HepG2 (cell line): ENCODE results near the gene NAV3. TPM values are rescaled to one million over a fixed set of nuclear protein-coding genes. Genes with fewer than 3 reads are reported as not detected.

Experiments used
- ATAC-seq: fragments of 200-7000 bp; cut with Tn5 transposase; 3 replicates; pipeline ENCODE4 v1.9.1; 2020; ENCODE audit warnings: mild to moderate bottlenecking, moderate library complexity
- BruUV-seq: library from RNA; stranded (reverse); fragments of 400-500 nt; replicated peaks from 2 replicates; lab custom pipeline; 2021; lab: Mats Ljungman, UMichigan
- CTCF ChIA-PET: fragments of 300-600 bp; formaldehyde crosslinking; extraction: SDS; loops from one replicate; lab custom pipeline; 2021; ENCODE audit warnings: low total read pairs, inconsistent platforms, low intra/inter-chr PET ratio; lab: Yijun Ruan, JAX
- POLR2A ChIA-PET: fragments of 350-600 bp; sonication (Branson Sonifier 250); formaldehyde crosslinking; loops from one replicate; lab custom pipeline; 2020; ENCODE audit warnings: antibody characterized with exemption, inconsistent platforms; lab: Yijun Ruan, JAX
- DNase-seq: peaks from one replicate; pipeline ENCODE4 v3.0.0-alpha.2; 2015; ENCODE audit warnings: low spot score
- FAIRE-seq: peaks from 3 replicates; lab custom pipeline; 2011; peaks lifted over from hg19 to GRCh38; lab: Jason Lieb, UNC
- H2AFZ ChIP-seq: one replicate; pipeline ENCODE4 v1.6.1; 2011; ENCODE audit warnings: low read length, inconsistent platforms
- H3K27ac ChIP-seq: fragments of 300-600 bp; 3 replicates; pipeline ENCODE4 v1.8.0; 2011; ENCODE audit warnings: mixed run types, mild to moderate bottlenecking, mixed read lengths, low read length, inconsistent platforms; ENCODE audit not compliant: insufficient read depth; ENCODE audit errors: extremely low read length
- H3K27me3 ChIP-seq, 2 experiments: fragments of 200-600 bp in 1 of 2; 2 replicates in 1 of 2; 3 replicates in 1 of 2; pipeline versions ENCODE4 v1.6.0 to v1.8.0; 2011; ENCODE audit warnings: low read length in 2 of 2, mild to moderate bottlenecking in 2 of 2, moderate library complexity in 2 of 2, inconsistent platforms in 1 of 2; ENCODE audit not compliant: insufficient read depth in 2 of 2, control insufficient read depth in 1 of 2
- H3K36me3 ChIP-seq, 2 experiments: fragments of 200-600 bp in 1 of 2; replicated peaks in 1 of 2; 2 replicates in 1 of 2; 3 replicates in 1 of 2; pipeline versions ENCODE4 v1.5.1 to v1.8.0; 2011; ENCODE audit warnings: low read length in 2 of 2, inconsistent platforms in 1 of 2; ENCODE audit not compliant: insufficient read depth in 2 of 2, control insufficient read depth in 1 of 2
- H3K4me1 ChIP-seq: 2 replicates; pipeline ENCODE4 v1.5.1; 2012; ENCODE audit warnings: low read length, inconsistent platforms; ENCODE audit not compliant: insufficient read depth
- H3K4me2 ChIP-seq: 2 replicates; pipeline ENCODE4 v1.6.0; 2011; ENCODE audit warnings: low read depth, low read length, inconsistent platforms
- H3K4me3 ChIP-seq, 3 experiments: fragments of 200-600 bp in 1 of 3; sonication (generic), shearing (Covaris generic) in 1 of 3; replicated peaks in 1 of 3; 2 replicates each; pipeline ENCODE4 v1.5.1; 2011 to 2016; ENCODE audit warnings: low read length in 3 of 3, inconsistent platforms in 2 of 3, low read depth in 2 of 3, mild to moderate bottlenecking in 2 of 3, control low read depth in 1 of 3, mixed read lengths in 1 of 3; ENCODE audit not compliant: insufficient read depth in 1 of 3
- H3K79me2 ChIP-seq: one replicate; pipeline ENCODE4 v1.6.1; 2011; ENCODE audit warnings: low read length, inconsistent platforms; ENCODE audit not compliant: insufficient read depth
- H3K9ac ChIP-seq: 2 replicates; pipeline ENCODE4 v1.6.0; 2011; ENCODE audit warnings: mild to moderate bottlenecking, low read depth, low read length, inconsistent platforms; ENCODE audit not compliant: insufficient read depth
- H3K9me3 ChIP-seq: 2 replicates; pipeline ENCODE4 v1.5.1; 2012; ENCODE audit warnings: mild to moderate bottlenecking, low read length
- H4K20me1 ChIP-seq: 2 replicates; pipeline ENCODE4 v1.6.0; 2011; ENCODE audit warnings: inconsistent platforms, mild to moderate bottlenecking, low read length, moderate library complexity; ENCODE audit not compliant: insufficient read depth
- ATF1 ChIP-seq: IDR thresholded peaks from 2 replicates; pipeline ENCODE4 v1.6.1; 2016; ENCODE audit warnings: mild to moderate bottlenecking, control low read depth
- HMG20A ChIP-seq: IDR thresholded peaks from 2 replicates; pipeline ENCODE4 v1.6.1; 2016; ENCODE audit warnings: borderline replicate concordance
- HNF4A ChIP-seq: sonication (generic); formaldehyde crosslinking; IDR thresholded peaks from 2 replicates; pipeline ENCODE4 v1.4.0; 2020; ENCODE audit warnings: missing genetic modification reagents
- HNRNPK ChIP-seq: fragments of 200-400 bp; formaldehyde crosslinking; IDR thresholded peaks from 2 replicates; pipeline ENCODE4 v1.6.1; 2018; ENCODE audit warnings: low read length, low read depth, moderate library complexity, mild to moderate bottlenecking; ENCODE audit not compliant: poor library complexity, severe bottlenecking
- MTA3 ChIP-seq: sonication (generic); formaldehyde crosslinking; IDR thresholded peaks from 2 replicates; pipeline ENCODE4 v1.4.0; 2020; ENCODE audit warnings: missing genetic modification reagents
- NR2F6 ChIP-seq, 2 experiments: IDR thresholded peaks; 2 replicates each; pipeline ENCODE4 v1.6.1; 2016; ENCODE audit warnings: antibody characterized with exemption in 1 of 2, mild to moderate bottlenecking in 1 of 2
- PITX1 ChIP-seq: sonication (generic); formaldehyde crosslinking; IDR thresholded peaks from 2 replicates; pipeline ENCODE4 v1.5.1; 2020; ENCODE audit warnings: mild to moderate bottlenecking, missing genetic modification reagents
- POLR2AphosphoS5 ChIP-seq: IDR thresholded peaks from 2 replicates; pipeline ENCODE4 v1.6.1; 2012; ENCODE audit warnings: low read depth, low read length
- SAFB2 ChIP-seq: sonication (generic); formaldehyde crosslinking; IDR thresholded peaks from 2 replicates; pipeline ENCODE4 v1.5.1; 2020; ENCODE audit warnings: missing genetic modification reagents, low read depth, mild to moderate bottlenecking, borderline replicate concordance
- SIX4 ChIP-seq: sonication (generic); formaldehyde crosslinking; IDR thresholded peaks from 2 replicates; pipeline ENCODE4 v1.4.0; 2020; ENCODE audit warnings: missing genetic modification reagents
- SOX5 ChIP-seq: IDR thresholded peaks from 2 replicates; pipeline ENCODE4 v1.6.1; 2016; ENCODE audit warnings: borderline replicate concordance
- TCF7 ChIP-seq: sonication (generic); IDR thresholded peaks from 2 replicates; pipeline ENCODE4 v1.6.1; 2016; ENCODE audit warnings: antibody characterized with exemption, low read depth
- ZNF367 ChIP-seq: sonication (generic); formaldehyde crosslinking; IDR thresholded peaks from 2 replicates; pipeline ENCODE4 v1.4.0; 2020; ENCODE audit warnings: missing genetic modification reagents, borderline replicate concordance
- ZNF598 ChIP-seq: sonication (generic); formaldehyde crosslinking; IDR thresholded peaks from 2 replicates; pipeline ENCODE4 v1.5.1; 2020; ENCODE audit warnings: mild to moderate bottlenecking, missing genetic modification reagents, borderline replicate concordance
- ZNF724P ChIP-seq: sonication (generic); formaldehyde crosslinking; IDR thresholded peaks from 2 replicates; pipeline ENCODE4 v1.8.0; 2022; ENCODE audit warnings: missing genetic modification reagents, borderline replicate concordance
- WGBS: methylation state at CpG from one replicate; pipeline ENCODE4 v1.1.6; 2017; ENCODE audit warnings: low lambda C conversion rate; 5-methylcytosine and 5-hydroxymethylcytosine counted together
- in situ Hi-C: cut with HindIII; loops from 2 replicates; pipeline ENCODE4 v1.10.0; 2017; ENCODE audit warnings: low pct_unique_long_range_greater_than_20kb; ENCODE audit not compliant: extremely low pct_ligation_motif_present
- intact Hi-C: fragments of 100-400 bp; cut with micrococcal nuclease; formaldehyde crosslinking; loops from one replicate; pipeline ENCODE4 v1.10.0; 2022; ENCODE audit not compliant: unreplicated experiment
- polyA plus RNA-seq, 8 experiments: library from polyadenylated mRNA; depleted of rRNA in 3 of 8; stranded (reverse) in 7 of 8; unstranded in 1 of 8; fragments of >200 nt; fragmentation: Illumina TruSeq in 4 of 8; extraction: Trizol in 4 of 8; gene quantifications; 2 replicates each; pipeline versions ENCODE4 v1.2.1 to v1.2.3, GENCODE V29; 2011 to 2016; ENCODE audit warnings: low read depth in 4 of 8, missing spikeins in 1 of 8, mixed read lengths in 1 of 8; ENCODE audit not compliant: insufficient read depth in 1 of 8
- total RNA-seq, 5 experiments: library from RNA; depleted of rRNA; stranded (reverse); fragments of >200 nt; fragmentation: Illumina TruSeq; extraction: Trizol; gene quantifications; 2 replicates each; pipeline ENCODE4 v1.2.3, GENCODE V29; 2016; ENCODE audit warnings: low read depth in 1 of 5
- TF ChIP-seq, protein P1 (sequence below): IDR thresholded peaks from 2 replicates; pipeline ENCODE4 v1.6.1; 2012; ENCODE audit warnings: low read depth, low read length, improper control_type of control experiment
- TF ChIP-seq, protein P2 (sequence below): sonication (generic); formaldehyde crosslinking; IDR thresholded peaks from 2 replicates; pipeline ENCODE4 v1.4.0; 2020; ENCODE audit warnings: missing genetic modification reagents, borderline replicate concordance
- TF ChIP-seq, protein P3 (sequence below): sonication (generic); formaldehyde crosslinking; IDR thresholded peaks from 2 replicates; pipeline ENCODE4 v1.8.0; 2022; ENCODE audit warnings: mild to moderate bottlenecking, missing genetic modification reagents; ENCODE audit not compliant: insufficient replicate concordance
- TF ChIP-seq, protein P4 (sequence below): sonication (generic); formaldehyde crosslinking; IDR thresholded peaks from 2 replicates; pipeline ENCODE4 v1.4.0; 2020; ENCODE audit warnings: missing genetic modification reagents

Gene NAV3
- total and polyA plus RNA-seq, 2 of the 13 experiments (the other 11 are each of a cell fraction or from before 2014, with no cell fraction given), result 0.01 to 0.18 TPM

DNA sequence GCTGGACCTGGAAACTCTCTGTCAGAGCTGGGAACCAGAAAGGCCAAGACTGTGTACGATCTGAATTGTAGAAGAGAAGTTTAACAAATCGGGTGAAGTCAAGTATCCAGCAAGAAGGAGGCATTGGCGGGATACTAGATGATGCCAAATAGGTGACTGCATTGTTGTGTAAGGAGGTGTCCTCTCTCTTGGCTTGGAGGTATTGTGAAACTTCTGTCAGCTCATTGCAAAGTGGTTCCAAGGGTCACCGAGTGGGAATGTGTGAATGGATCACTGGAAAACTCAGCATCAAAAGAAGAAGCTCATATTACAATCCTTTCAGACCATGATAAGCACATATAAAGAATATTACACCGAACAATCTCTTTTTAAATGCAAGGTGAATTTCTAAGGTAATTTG is 11.7 kb downstream of the NAV3 start (continued):
- TF ChIP-seq, protein P1, sequence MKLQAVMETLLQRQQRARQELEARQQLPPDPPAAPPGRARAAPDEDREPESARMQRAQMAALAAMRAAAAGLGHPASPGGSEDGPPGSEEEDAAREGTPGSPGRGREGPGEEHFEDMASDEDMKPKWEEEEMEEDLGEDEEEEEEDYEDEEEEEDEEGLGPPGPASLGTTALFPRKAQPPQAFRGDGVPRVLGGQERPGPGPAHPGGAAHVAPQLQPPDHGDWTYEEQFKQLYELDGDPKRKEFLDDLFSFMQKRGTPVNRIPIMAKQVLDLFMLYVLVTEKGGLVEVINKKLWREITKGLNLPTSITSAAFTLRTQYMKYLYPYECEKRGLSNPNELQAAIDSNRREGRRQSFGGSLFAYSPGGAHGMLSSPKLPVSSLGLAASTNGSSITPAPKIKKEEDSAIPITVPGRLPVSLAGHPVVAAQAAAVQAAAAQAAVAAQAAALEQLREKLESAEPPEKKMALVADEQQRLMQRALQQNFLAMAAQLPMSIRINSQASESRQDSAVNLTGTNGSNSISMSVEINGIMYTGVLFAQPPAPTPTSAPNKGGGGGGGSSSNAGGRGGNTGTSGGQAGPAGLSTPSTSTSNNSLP, result peak; percentile 72; the same call in 1 of the 2 replicates
- TF ChIP-seq NR2F6 (IDR thresholded peaks at IDR 0.05), result no peak
- TF ChIP-seq NR2F6 (CRISPR knock-in tag; IDR thresholded peaks at IDR 0.05), result no peak
- no peak for TF ChIP-seq PITX1
- TF ChIP-seq HNF4A, result peak; percentile 75
- peak; percentile 39; the same call in 1 of the 2 replicates for TF ChIP-seq SOX5 (CRISPR knock-in tag)
- TF ChIP-seq SIX4 (CRISPR knock-in tag), result peak; percentile 21; the same call in 1 of the 2 replicates
- 0 out of 2 replicates have a peak, but pooled peaks have one; percentile 35 for TF ChIP-seq HMG20A
- TF ChIP-seq TCF7, result 0 out of 2 replicates have a peak, but pooled peaks have one; percentile 16
- TF ChIP-seq, protein P2, sequence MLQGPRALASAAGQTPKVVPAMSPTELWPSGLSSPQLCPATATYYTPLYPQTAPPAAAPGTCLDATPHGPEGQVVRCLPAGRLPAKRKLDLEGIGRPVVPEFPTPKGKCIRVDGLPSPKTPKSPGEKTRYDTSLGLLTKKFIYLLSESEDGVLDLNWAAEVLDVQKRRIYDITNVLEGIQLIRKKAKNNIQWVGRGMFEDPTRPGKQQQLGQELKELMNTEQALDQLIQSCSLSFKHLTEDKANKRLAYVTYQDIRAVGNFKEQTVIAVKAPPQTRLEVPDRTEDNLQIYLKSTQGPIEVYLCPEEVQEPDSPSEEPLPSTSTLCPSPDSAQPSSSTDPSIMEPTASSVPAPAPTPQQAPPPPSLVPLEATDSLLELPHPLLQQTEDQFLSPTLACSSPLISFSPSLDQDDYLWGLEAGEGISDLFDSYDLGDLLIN (CRISPR knock-in tag), result no peak

DNA sequence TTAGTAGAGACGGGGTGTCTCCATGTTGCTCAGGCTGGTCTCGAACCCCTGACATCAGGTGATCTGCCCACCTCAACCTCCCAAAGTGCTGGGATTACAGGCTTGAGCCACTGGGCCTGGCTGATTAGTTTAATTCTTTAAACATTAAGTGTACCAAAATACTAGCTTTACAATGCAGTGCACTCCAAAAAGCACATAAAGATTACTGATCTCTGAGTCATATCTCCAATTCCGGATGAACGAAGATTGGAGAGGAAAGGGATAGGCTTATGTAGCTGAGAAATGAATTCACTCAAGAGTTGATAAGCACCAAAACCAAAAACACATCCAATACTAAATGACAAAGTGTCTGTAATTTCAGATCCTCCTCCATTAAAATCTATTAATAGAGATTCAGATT is 15.1 kb downstream of the NAV3 start:
- Histone ChIP-seq H3K4me3 (no peak overlapping the region), H3K27ac (no peak overlapping the region), H2AFZ (no peak overlapping the region), H3K4me1 (peaks cover 13% of the 10 kb centered on the region; the same call in 1 of the 2 replicates), H3K4me2 (no peak overlapping the region), H4K20me1 (no peaks in the 10 kb centered on the region), H3K36me3 (no peaks in the 10 kb centered on the region), H3K27me3 (no peaks in the 10 kb centered on the region), H3K9ac (no peak overlapping the region), H3K9me3 (no peaks in the 10 kb centered on the region), H3K79me2 (no peaks in the 10 kb centered on the region)
- in situ Hi-C loops (no loop called here), intact Hi-C loops (no loop called here)
- BruUV-seq, result no TSS peak
- no peak for DNase-seq
- 41% methylated on average over 4 of the region's 4 CpGs for WGBS
- ATAC-seq, result no peak
- CTCF ChIA-PET, result no interaction called here
- POLR2A ChIA-PET, result no interaction called here
- no peak for FAIRE-seq
- no peak for TF ChIP-seq SAFB2 (CRISPR knock-in tag)
- no peak for TF ChIP-seq ZNF724P (CRISPR knock-in tag)
- TF ChIP-seq HNRNPK, result no peak
- TF ChIP-seq, protein P3, sequence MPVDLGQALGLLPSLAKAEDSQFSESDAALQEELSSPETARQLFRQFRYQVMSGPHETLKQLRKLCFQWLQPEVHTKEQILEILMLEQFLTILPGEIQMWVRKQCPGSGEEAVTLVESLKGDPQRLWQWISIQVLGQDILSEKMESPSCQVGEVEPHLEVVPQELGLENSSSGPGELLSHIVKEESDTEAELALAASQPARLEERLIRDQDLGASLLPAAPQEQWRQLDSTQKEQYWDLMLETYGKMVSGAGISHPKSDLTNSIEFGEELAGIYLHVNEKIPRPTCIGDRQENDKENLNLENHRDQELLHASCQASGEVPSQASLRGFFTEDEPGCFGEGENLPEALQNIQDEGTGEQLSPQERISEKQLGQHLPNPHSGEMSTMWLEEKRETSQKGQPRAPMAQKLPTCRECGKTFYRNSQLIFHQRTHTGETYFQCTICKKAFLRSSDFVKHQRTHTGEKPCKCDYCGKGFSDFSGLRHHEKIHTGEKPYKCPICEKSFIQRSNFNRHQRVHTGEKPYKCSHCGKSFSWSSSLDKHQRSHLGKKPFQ (CRISPR knock-in tag), result no peak
- no peak for TF ChIP-seq POLR2AphosphoS5
- TF ChIP-seq ATF1 (CRISPR knock-in tag), result no peak
- TF ChIP-seq, protein P4, sequence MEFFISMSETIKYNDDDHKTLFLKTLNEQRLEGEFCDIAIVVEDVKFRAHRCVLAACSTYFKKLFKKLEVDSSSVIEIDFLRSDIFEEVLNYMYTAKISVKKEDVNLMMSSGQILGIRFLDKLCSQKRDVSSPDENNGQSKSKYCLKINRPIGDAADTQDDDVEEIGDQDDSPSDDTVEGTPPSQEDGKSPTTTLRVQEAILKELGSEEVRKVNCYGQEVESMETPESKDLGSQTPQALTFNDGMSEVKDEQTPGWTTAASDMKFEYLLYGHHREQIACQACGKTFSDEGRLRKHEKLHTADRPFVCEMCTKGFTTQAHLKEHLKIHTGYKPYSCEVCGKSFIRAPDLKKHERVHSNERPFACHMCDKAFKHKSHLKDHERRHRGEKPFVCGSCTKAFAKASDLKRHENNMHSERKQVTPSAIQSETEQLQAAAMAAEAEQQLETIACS (CRISPR knock-in tag), result no peak
- no peak for TF ChIP-seq ZNF367 (CRISPR knock-in tag)
- TF ChIP-seq MTA3 (CRISPR knock-in tag), result no peak
- TF ChIP-seq ZNF598 (CRISPR knock-in tag), result no peak
